HG02885 (cell line): Measurements from ENCODE around the gene MACROD2.
"Not testable (repeated sequence)": the region's sequence is repeated elsewhere in the genome, so short reads cannot be mapped to it uniquely, and the experiment has no call there.

Source experiments
- ATAC-seq: cut with Tn5 transposase; IDR thresholded peaks from one replicate; pipeline ENCODE4 v1.9.1; 2021; ENCODE audit warnings: mild to moderate bottlenecking; ENCODE audit not compliant: unreplicated experiment, poor library complexity

Gene MACROD2

DNA sequence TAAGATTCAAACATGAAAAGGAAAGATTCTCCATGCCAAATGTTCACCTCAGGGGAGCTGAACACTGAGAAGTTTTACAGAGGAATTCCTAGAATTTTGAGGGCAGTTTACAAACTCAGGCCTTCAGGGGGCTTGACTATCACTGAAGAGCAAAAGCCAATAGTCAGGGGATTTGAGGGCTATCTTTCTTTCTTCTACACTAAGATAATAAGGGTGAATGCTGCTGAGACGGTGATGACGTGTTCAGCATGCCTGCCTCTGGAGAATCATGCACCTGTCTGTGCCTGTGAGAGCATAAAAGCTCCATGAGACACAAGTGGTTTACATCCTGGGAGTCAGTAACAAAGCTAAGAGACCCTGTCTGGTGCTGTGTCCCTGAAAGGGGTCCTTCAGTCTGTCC is 1492.4 kb downstream of the MACROD2 start:
- no peak for ATAC-seq

DNA sequence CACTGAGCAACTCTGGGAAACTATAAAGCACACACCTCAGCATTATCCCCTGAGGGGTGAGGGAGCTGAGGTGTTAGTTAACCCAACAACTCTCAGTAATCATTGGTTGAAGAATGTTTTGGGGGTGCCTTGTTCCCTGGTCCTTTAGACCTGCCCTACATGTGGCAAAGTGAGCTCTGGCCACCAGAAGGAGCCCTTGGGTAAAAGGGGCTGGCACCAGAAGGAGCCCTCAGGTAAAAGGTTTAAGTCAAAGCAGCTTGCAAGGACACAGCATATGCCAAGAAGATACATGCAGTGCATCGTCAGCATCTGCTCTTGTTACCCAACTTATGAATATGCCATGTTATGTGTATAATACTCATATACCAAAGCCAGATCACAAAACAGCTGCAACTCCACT is 1496.3 kb downstream of the MACROD2 start:
- no peak for ATAC-seq

DNA sequence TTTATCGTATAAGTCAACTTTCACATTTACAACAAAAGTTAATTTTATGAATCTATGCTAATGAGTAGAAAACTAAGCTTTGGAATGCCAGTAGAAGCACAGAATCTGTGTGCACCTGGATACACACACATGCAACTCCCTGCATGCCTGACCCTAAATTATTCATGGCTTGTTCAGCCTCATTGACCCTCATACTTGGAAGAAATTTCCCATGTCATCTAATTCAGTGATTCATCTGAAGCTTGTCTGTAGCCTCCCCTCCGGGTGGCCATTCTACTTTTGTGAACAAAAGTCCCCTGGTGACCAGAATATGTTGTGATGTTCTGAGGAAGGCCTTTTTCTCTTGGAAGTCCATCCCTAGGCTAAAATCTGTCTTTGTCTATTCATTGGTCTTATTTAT is 1499.5 kb downstream of the MACROD2 start:
- no peak for ATAC-seq

DNA sequence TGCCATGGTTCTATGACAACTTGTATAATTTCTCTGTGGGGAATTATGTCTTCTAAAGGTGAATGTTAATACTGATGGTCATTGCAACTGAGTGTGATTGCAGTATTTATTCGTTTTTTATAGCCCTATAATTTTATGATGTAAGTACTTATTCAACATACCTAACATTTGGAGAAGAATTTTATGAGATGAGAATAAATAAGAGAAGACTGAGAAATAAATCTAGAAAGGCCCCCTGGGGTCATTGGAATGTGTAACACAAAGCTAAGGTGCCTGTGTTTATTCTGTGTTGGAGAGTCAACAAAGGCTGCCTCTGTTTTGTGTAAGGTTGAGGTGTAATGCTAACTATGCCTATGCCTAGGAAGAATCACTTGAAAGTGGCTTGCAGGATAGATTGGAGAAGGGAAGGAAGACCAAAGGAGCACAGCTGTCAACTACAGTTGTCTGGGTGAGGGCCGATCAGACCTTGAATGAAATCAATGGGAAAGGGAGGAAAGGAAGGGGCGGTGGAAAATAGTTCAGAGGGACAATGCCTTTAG is 1501.3 kb downstream of the MACROD2 start:
- ATAC-seq: no peak

DNA sequence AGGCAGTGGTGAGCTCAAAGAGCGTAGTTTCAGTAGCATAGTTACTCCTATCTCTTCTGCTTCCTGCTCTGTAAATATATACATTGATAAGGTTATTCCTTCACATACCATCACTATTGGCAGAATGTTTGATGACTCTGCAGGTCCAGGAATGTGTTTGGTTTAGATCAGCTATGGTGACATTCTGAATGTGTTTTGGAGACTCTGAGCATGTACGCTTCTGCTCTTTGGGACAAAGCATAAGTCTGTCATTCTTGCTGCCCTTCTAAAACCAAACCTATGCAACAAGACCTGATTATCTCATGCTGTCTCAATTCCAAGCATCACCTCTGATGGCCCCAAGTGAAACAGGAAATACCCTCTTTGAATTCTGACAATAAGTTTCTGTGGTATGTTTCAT is 1503.6 kb downstream of the MACROD2 start:
- ATAC-seq: no peak

DNA sequence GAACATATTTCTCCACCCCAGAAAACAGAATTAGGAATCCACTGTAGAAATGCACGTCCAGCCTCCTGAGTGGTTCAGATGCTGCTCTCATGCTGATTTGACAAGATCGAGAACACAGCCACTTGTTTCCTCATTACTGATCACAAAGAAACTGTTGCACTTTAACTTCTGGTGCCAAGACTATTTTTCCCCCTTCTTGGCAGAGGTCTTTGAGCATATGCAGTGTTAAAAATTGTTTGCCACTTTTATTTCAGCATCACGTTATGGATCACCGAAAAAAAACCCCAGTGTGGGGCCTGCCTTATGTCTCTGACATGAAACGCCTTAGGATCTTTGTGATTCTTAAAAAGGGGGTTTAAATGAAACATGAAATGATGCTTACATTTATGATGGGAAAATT is 1511.0 kb downstream of the MACROD2 start:
- no peak for ATAC-seq

DNA sequence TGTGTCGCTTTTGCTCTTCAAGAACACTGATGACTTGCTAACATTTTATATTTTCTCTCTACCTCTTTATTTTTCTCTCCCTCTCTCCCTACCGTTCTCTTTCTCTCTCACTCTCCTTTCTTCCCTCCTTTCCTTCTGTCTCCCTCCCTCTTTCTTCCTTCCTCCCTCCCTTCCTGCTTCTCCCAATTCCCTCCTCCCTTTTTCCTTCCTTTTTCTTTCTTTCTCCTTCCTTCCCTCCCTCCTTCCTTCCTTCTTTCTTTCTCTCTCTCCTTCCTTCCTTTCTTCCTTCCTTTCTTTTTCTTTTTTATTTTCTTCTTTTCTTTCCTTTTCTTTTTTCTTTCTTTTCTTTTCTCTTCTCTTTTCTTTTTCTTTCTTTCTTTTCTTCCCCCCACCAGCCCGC is 1511.8 kb downstream of the MACROD2 start:
- no peak for ATAC-seq

DNA sequence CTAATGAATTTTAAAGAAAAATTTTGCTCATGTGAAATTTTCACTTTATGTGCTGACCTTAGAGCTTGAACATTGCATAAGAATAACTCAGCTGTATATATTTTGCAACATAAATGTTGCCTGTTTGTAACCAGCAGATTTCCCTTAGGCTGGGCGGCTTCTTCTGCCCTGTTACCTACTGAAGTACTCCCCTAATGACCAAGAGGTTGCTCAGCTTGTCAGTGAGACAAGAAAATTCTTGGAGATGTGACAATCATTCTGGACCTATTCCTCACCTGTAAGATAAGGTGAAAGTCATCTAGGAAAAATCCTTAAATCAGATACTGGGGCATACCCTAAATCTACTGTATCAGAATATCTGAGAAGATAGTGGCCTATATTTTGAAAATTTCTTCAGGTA is 1516.2 kb downstream of the MACROD2 start:
- no peak for ATAC-seq

DNA sequence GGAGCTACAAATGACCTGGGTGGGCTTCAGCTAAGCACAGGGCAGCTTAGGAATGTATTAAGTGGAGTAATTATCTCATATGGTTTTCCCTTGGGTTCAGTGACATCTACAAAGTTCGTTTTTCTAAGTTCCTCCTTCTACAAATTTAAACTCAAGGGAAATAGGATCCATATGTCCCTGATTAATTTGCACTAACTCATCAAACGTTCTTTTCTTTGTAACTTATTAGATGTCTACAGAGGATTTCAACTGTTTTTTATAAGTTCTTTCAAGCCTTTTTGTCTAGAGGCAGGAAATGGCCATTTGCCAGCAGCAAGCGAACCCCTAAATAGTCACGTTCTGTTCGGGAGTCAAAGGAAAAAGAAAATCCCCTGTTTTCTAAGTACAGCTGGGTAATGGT is 1517.6 kb downstream of the MACROD2 start:
- ATAC-seq: no peak

DNA sequence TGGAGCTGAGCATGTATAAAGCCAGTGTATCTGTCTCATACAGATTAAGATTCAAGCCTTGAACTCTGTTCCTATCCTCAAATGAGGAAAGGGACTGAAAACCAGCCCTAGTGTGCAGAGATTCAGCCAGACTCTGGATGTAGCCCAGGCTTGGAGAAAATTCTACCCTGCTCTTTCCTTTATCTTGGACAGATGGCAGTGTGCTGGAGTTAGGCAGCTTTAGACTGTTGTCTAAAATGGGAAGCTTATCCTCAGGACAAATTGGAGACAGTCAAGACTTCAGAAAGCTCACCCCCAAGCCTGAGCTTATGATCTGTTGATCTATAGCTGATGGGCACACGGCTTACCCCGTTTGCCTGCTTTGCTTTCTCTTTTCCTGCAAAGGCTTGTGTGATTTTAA is 1520.4 kb downstream of the MACROD2 start:
- ATAC-seq: no peak

DNA sequence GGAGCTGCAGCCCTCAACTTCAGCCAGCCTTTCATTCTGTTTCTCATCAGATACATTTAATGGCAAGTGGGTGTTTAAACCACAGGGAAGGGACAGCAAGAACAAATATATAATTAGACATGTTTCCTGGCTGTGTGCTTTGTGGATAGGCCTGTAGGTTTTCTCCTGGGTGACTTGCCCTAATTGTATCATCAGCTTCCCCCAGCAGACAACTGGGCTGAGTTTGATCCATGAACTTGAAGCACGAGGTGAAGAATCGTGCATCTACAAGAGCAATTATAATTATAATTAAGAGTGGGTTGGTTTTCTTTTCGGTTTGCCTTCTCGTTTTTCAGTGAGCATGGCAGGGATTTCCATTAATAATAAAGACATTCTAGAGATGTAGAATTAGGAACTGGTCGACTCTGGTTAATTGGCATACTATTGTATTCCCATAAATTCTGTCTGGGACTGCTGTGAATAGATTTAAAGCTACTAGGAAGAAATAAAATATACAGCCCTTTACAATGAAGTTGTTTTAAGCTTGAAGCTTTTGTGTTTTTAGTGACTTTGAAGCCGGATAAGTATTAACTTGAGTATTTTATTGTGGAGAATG is 1525.7 kb downstream of the MACROD2 start:
- no peak for ATAC-seq

DNA sequence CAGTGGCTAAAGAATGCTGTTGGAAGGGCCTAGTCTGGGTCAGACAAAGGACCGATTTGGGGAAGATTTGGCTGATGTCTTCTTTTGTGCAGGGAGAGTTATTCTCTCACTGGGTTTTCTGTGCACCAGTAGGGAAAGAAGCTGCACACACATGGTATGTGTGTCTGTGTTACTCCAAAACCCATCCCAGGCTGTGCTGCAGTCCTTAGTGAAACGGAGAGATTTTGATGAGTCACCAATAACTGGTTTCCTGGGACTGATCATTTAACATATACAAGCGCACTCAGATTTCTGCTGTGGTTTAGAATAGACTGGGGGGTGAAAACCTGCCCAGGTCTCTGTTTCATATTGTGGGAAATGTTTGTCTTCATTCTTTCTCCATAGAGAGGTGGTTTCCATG is 1528.1 kb downstream of the MACROD2 start:
- no peak for ATAC-seq

DNA sequence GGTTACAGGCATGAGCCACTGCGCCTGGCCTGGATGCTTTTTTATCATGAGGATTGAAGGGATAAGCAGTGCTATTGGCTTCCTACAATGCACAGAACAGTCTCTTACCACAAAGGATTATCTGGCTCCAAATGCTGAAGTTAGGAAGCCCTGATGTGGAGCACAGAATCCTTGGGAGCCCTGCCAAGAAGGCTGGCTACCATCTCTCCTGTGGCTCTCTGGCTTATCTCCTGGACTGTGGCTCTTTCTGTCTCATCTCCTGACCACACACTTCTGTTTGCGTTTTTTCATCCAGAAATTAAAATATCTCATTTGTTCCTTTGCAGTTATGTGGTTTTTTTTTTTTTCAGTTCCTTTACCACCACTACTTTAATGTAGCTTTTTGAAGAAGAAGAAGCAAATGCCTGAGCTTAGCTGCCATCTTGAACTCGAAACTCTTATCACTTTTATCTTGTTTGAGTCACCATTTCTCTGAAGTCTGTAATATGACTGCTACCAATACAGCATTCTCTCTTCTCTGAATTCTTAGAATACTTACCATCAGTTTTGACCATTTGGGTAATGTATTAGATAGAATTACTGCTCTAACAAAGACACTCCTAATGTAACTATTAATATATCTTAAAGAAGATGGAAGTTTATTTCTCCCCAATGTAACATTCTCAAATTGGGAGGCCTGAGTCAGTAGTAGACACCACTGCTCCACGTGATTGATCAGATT is 1533.2 kb downstream of the MACROD2 start:
- ATAC-seq: no peak

DNA sequence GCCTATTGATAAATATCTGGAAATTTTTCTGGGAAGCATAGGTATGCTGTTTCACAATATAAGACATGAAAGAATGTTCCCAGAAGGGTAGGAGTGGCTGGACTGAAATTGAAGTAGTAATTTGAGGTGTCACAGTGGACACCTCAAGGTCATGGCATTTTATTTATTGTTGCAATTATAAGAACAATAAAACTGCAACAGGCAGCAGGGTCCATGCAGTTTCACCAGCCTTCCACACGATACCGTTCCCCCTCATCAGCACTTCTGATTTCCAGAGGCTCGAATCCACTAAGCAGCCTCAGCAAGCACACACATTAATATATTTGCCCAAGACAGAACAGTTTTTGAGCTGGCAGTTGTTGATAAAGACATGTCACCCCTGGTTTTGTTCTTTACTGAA is 1540.5 kb downstream of the MACROD2 start:
- ATAC-seq: no peak

DNA sequence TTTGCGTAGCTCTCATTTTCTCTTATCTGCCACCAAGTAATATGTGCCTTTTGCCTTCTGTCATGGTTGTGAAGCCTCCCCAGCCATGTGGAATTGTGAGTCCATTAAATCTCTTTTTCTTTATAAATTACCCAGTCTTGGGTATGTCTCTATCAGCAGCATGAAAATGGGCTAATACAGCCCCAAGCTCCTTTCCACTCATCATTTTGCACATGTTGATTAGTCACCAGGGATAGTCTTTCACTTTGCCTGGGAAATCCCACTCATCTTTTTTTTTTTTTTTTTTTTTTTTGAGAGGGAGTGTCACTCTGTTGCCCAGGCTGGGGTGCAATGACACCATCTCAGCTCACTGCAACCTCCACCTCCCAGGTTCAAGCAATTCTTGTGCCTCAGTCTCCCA is 1541.9 kb downstream of the MACROD2 start:
- not testable (repeated sequence) for ATAC-seq

DNA sequence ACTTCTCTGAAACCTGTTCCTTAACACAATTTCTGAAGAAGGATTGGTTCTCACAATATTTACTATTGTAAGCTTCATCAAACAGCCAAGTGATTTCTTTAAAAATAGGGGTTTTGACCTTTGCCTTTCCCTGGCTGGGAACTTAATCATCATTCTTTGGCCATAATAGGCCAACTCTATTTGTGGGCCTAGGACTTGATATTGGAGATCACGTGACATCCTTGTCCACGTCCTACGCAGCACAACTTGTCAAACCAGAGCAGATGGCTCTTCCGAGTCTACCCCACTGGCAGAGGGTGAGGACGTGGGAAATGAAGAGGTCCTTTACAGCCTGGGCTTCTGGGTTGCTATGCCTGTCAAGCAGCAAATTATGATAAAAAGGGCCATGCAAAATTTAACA is 1547.3 kb downstream of the MACROD2 start:
- no peak for ATAC-seq

DNA sequence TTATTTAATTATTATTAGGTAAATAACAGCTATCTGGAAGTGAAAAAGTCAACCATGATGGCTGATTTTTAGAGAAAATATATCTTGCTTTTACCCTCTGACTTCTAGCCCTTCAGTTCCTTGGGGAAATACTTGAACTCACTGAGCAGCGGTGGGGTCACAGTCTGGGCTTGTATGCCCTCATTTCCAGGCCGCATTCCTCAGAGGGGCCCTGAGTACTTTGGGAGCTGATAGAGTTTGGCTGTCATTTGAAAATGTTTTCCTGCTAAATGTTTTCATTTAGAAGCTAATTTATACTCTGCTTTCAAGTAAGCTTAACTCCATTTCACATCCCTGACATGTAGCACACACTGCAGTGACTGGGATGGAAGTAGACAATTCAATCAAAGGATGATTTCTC is 1549.4 kb downstream of the MACROD2 start:
- no peak for ATAC-seq

DNA sequence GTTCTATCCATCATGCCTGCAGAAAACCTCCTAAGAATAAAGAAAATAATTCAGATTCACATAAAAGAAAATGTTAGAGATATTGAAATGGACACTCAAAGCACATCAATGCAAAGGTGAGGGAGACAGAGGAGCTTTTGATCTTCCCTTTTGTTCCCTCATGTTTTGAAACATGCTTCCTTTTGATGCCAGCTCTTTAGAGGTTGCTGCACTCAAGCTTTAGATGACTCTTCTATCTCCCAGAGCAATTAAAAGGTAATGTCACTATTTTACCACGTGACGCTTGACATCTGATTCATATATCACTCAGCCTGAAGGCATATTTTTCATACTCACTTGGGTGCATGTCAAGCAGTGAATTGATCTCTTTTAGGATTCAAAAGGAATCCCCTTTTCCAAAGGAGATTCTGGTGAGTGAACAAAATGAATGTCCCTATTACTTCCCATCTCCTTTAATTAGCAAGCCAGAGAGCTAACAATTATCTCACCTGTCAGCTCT is 1551.3 kb downstream of the MACROD2 start:
- ATAC-seq: no peak

DNA sequence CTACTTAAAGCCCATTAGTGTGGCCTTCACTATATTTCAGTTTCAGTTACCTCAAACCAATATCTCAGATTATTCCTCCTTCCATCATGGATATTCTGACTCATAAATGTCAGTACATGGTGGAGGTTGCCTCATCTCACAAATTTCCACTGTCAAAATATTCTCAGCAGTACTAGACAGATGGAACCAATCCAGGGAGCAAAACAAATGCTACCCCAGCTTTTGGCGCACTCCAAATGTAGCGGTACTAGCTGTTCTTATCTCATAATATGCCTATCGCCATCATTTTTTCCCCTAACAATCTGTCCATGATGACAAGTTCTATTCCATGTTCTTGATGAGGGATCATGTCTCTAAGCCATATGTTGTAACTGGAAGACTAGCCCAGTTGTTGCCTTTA is 1551.8 kb downstream of the MACROD2 start:
- ATAC-seq: no peak

DNA sequence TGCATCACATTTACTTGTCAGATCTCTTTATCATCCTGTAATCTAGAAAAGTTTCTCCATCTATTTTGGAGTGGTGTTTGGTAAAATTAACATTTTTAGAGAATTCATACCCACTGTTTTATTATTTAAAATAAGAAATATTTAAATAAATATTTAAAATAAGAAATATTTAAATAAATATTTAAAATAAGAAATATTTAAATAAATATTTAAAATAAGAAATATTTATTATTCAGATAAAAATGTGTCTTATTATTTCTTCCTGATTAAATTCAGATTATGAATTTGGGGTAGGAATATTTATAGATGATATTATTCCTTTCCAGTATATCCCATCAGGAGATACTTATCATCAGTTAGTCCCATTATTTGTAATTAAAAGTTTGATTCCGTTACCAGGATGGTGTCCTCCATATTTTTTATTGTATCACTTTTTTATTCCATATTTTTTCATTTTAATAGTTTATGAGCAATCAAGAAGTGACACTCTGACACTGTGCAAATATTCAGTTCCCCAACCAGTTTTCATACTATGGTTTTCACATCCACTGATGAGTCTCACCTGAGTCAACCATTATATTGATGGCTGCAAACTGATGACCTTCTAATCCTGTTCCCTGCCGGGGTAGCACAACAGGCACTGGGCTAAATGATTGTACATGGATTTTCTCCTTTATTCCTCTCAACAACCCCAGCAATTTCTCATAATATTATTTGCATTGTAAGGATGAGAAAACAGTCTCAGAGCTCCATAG is 1555.0 kb downstream of the MACROD2 start:
- no peak for ATAC-seq

DNA sequence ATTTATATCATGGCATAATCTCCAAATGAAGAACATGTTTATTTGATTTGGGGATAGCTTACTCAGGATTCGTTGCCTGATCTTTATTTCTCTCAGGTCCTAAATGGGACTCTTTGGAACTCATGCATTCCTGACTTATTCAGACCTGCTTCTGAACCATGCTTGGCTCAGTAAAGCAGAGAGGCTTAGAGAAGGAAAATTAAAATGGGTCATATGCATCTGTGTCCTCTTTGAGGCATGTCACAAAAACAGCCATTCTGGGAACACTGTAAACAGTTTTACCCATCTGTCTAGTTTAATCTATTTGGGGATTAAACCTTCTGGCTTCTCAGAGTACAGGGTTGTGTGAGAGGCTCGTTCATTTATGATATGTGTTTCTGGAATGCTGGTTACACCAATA is 1560.6 kb downstream of the MACROD2 start:
- ATAC-seq: no peak
